Measurements from ENCODE around the gene GLG1.
"Not testable (repeated sequence)": the region's sequence is repeated elsewhere in the genome, so short reads cannot be mapped to it uniquely, and the experiment has no call there.

DNA sequence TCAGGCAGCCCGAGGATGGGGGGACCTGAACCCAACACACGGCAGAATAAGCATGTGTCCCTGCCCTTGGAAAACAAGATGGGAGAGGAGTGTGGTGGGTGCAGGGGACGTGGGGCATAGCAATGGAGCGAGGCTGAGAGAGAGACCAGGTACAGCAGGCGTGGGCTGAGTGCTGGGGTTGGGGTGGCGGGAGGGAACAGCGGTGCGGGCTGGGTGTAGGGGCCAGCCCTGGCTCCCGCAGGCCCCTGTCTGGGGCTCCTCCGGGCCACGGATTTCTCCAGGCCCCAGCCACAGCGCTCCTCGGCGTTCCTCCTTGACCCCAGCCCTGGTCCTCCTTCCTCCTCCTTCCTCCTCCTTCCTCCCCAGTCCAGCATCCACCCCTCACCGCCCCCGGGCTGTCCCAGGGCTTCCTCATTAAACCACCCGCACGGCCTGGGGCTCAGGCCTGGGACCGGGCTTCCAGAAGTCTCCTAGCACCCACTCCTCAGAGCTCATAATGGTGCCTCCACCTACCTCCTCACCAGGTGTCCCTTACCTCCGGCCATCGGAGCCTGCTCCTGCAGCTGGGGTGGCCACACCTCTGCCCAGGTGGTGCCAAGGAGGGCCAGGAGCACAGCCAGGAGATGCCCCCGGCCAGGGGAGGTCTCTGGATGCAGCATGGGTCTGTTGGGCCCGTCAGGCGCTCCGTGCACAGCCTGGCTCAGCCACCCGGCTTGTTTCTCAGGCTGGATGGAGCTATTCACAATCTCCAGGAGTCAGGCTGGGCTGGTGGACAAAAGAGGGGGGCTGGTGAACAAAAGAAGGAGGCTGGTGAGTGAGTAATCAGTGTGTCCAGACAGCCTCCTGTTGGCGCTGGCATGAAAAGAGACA, 186.1 kb downstream of the GLG1 start, which contains the start of gene CLEC18B:
- TF ChIP-seq, protein P1, sequence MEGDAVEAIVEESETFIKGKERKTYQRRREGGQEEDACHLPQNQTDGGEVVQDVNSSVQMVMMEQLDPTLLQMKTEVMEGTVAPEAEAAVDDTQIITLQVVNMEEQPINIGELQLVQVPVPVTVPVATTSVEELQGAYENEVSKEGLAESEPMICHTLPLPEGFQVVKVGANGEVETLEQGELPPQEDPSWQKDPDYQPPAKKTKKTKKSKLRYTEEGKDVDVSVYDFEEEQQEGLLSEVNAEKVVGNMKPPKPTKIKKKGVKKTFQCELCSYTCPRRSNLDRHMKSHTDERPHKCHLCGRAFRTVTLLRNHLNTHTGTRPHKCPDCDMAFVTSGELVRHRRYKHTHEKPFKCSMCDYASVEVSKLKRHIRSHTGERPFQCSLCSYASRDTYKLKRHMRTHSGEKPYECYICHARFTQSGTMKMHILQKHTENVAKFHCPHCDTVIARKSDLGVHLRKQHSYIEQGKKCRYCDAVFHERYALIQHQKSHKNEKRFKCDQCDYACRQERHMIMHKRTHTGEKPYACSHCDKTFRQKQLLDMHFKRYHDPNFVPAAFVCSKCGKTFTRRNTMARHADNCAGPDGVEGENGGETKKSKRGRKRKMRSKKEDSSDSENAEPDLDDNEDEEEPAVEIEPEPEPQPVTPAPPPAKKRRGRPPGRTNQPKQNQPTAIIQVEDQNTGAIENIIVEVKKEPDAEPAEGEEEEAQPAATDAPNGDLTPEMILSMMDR (IDR thresholded peaks at IDR 0.05; ENCODE audit: low read depth, low read length, poor library complexity, severe bottlenecking): not testable (repeated sequence)
- TF ChIP-seq EZH2phosphoT487 (IDR thresholded peaks at IDR 0.05; ENCODE audit: borderline replicate concordance, low read length): not testable (repeated sequence)

All from DOHH2 (cell line).